HCT116 (cell line): ENCODE results near the gene OR10A6. TPM values are rescaled to one million over a fixed set of nuclear protein-coding genes. Genes with fewer than 3 reads are reported as not detected.

Experiments used
- ATAC-seq: fragments of 200-7000 bp; cut with Tn5 transposase; 2 replicates; pipeline ENCODE4 v1.9.1; 2020; ENCODE audit warnings: mild to moderate bottlenecking, moderate library complexity
- BruUV-seq: library from RNA; stranded (reverse); fragments of 400-500 nt; replicated peaks from 2 replicates; lab custom pipeline; 2021; lab: Mats Ljungman, UMichigan
- CTCF ChIA-PET: fragments of 300-600 bp; sonication (Branson Sonifier 250); formaldehyde crosslinking; loops from one replicate; lab custom pipeline; 2021; ENCODE audit warnings: antibody characterized with exemption; lab: Charles Lee
- POLR2A ChIA-PET: fragments of 300-600, 350-600 bp; sonication (Branson Sonifier 250); formaldehyde crosslinking; loops from one replicate; lab custom pipeline; 2021; ENCODE audit warnings: antibody characterized with exemption; lab: Charles Lee
- RAD21 ChIA-PET, 2 experiments: fragments of 300-600 bp; sonication (Branson Sonifier 250); formaldehyde crosslinking; loops; one replicate each; lab custom pipeline; 2023; ENCODE audit warnings: low total read pairs in 2 of 2; ENCODE audit not compliant: uncharacterized antibody in 2 of 2, unreplicated experiment in 2 of 2, low non-redundant PET in 1 of 2; lab: Charles Lee
- DNase-seq: peaks from one replicate; pipeline ENCODE4 v3.0.0-alpha.2; 2010; ENCODE audit warnings: low read depth, low spot score
- H2AFZ ChIP-seq: fragments of 200-600 bp; shearing (Covaris generic), sonication (generic); 2 replicates; pipeline ENCODE4 v1.6.1; 2017; ENCODE audit warnings: low read depth, mixed run types, mixed read lengths, antibody characterized with exemption, low read length; ENCODE audit not compliant: poor library complexity, severe bottlenecking
- H3K27ac ChIP-seq: 2 replicates; pipeline ENCODE4 v1.5.1; 2012; ENCODE audit warnings: low read depth, low read length
- H3K27me3 ChIP-seq: fragments of 200-600 bp; sonication (generic); 2 replicates; pipeline ENCODE4 v1.6.1; 2016; ENCODE audit warnings: mixed run types, low read length, mixed read lengths; ENCODE audit not compliant: insufficient read depth
- H3K36me3 ChIP-seq, 2 experiments: fragments of 200-500 bp in 1 of 2; fragments of 200-600 bp in 1 of 2; sonication (Bioruptor generic) in 1 of 2; sonication (generic) in 1 of 2; 2 replicates each; pipeline versions ENCODE4 v1.5.1 to v1.6.1; 2014 to 2016; ENCODE audit warnings: low read length in 2 of 2, inconsistent platforms in 1 of 2, mixed read lengths in 1 of 2, mixed run types in 1 of 2; ENCODE audit not compliant: insufficient read depth in 2 of 2, control insufficient read depth in 1 of 2
- H3K4me1 ChIP-seq, 2 experiments: fragments of 200-600 bp in 1 of 2; sonication (generic) in 1 of 2; 2 replicates each; pipeline versions ENCODE4 v1.5.1 to v1.6.1; 2012 to 2017; ENCODE audit warnings: low read length in 2 of 2, inconsistent platforms in 1 of 2, mild to moderate bottlenecking in 1 of 2, mixed read lengths in 1 of 2, mixed run types in 1 of 2, moderate library complexity in 1 of 2; ENCODE audit not compliant: insufficient read depth in 2 of 2, control insufficient read depth in 1 of 2
- H3K4me2 ChIP-seq: fragments of 200-600 bp; sonication (generic); 2 replicates; pipeline ENCODE4 v1.6.1; 2017; ENCODE audit warnings: mixed run types, low read length, mixed read lengths
- H3K4me3 ChIP-seq, 2 experiments: fragments of 200-600 bp in 1 of 2; sonication (generic) in 1 of 2; replicated peaks in 1 of 2; 2 replicates each; pipeline ENCODE4 v1.5.1; 2011 to 2016; ENCODE audit warnings: low read length in 2 of 2, control low read depth in 1 of 2, low read depth in 1 of 2, mild to moderate bottlenecking in 1 of 2, mixed read lengths in 1 of 2, mixed run types in 1 of 2
- H3K79me2 ChIP-seq: fragments of 200-600 bp; sonication (generic); 2 replicates; pipeline ENCODE4 v1.6.1; 2017; ENCODE audit warnings: mild to moderate bottlenecking, mixed run types, low read length, moderate library complexity, mixed read lengths; ENCODE audit not compliant: insufficient read depth
- H3K9ac ChIP-seq: fragments of 200-600 bp; sonication (generic); 2 replicates; pipeline ENCODE4 v1.6.1; 2016; ENCODE audit warnings: low read length, mixed read lengths
- H3K9me2 ChIP-seq: fragments of 200-600 bp; sonication (generic), shearing (Covaris generic); 2 replicates; pipeline ENCODE4 v1.6.1; 2017; ENCODE audit warnings: mixed run types, mild to moderate bottlenecking, moderate library complexity; ENCODE audit not compliant: insufficient read depth
- H3K9me3 ChIP-seq, 2 experiments: fragments of 200-500 bp in 1 of 2; fragments of 200-600 bp in 1 of 2; sonication (Bioruptor generic) in 1 of 2; sonication (generic) in 1 of 2; 2 replicates each; pipeline ENCODE4 v1.6.1; 2014 to 2017; ENCODE audit warnings: low read length in 2 of 2, mixed read lengths in 2 of 2, inconsistent platforms in 1 of 2, low read depth in 1 of 2, mild to moderate bottlenecking in 1 of 2, mixed run types in 1 of 2, moderate library complexity in 1 of 2; ENCODE audit not compliant: control insufficient read depth in 1 of 2, insufficient read depth in 1 of 2
- H4K20me1 ChIP-seq: fragments of 200-600 bp; sonication (generic), shearing (Covaris generic); 2 replicates; pipeline ENCODE4 v1.6.1; 2017; ENCODE audit warnings: mixed run types, mild to moderate bottlenecking, moderate library complexity; ENCODE audit not compliant: insufficient read depth
- EGR1 ChIP-seq: IDR thresholded peaks from 2 replicates; pipeline ENCODE4 v1.6.1; 2012; ENCODE audit warnings: low read depth
- ELF1 ChIP-seq: IDR thresholded peaks from 2 replicates; pipeline ENCODE4 v1.6.1; 2012; ENCODE audit warnings: low read depth, borderline replicate concordance
- EZH2 ChIP-seq: fragments of 200-600 bp; sonication (generic); IDR thresholded peaks from 2 replicates; pipeline ENCODE4 v1.6.1; 2017; ENCODE audit warnings: antibody characterized with exemption, mixed run types
- EZH2phosphoT487 ChIP-seq: fragments of 200-600 bp; IDR thresholded peaks from 2 replicates; pipeline ENCODE4 v1.6.1; 2018; ENCODE audit warnings: antibody characterized with exemption, borderline replicate concordance
- JUND ChIP-seq: IDR thresholded peaks from 2 replicates; pipeline ENCODE4 v1.6.1; 2012
- POLR2A ChIP-seq: IDR thresholded peaks from 2 replicates; pipeline ENCODE4 v1.7.0; 2011; ENCODE audit warnings: borderline replicate concordance; ENCODE audit not compliant: insufficient read depth, insufficient read length; ENCODE audit errors: extremely low read depth
- POLR2AphosphoS5 ChIP-seq: IDR thresholded peaks from 2 replicates; pipeline ENCODE4 v1.6.1; 2011; ENCODE audit warnings: mild to moderate bottlenecking, low read depth, low read length, moderate library complexity
- RAD21 ChIP-seq: IDR thresholded peaks from 2 replicates; pipeline ENCODE4 v1.6.1; 2012; ENCODE audit warnings: low read depth, mild to moderate bottlenecking
- SIN3A ChIP-seq: IDR thresholded peaks from 2 replicates; pipeline ENCODE4 v1.6.1; 2012; ENCODE audit warnings: low read depth
- YY1 ChIP-seq: IDR thresholded peaks from 2 replicates; pipeline ENCODE4 v1.6.1; 2011; ENCODE audit warnings: low read length, low read depth, moderate library complexity, mild to moderate bottlenecking; ENCODE audit not compliant: insufficient replicate concordance; ENCODE audit errors: extremely low read depth
- ZFX ChIP-seq: fragments of 450-650 bp; IDR thresholded peaks from 2 replicates; pipeline ENCODE4 v1.6.1; 2017
- ZNF274 ChIP-seq: fragments of 200-500 bp; sonication (Bioruptor generic); IDR thresholded peaks from 2 replicates; pipeline ENCODE4 v1.6.1; 2014; ENCODE audit warnings: mild to moderate bottlenecking, low read depth, low read length, inconsistent platforms
- intact Hi-C: fragments of 100-400 bp; cut with micrococcal nuclease; formaldehyde crosslinking; loops from 2 replicates; pipeline ENCODE4 v1.10.0; 2022
- total RNA-seq: library from RNA; stranded (reverse); gene quantifications from one replicate; pipeline ENCODE4 v1.2.1, GENCODE V29; 2021; ENCODE audit not compliant: unreplicated experiment
- TF ChIP-seq, protein P1 (sequence below): IDR thresholded peaks from 2 replicates; pipeline ENCODE4 v1.6.1; 2011; ENCODE audit warnings: mild to moderate bottlenecking, low read length, moderate library complexity; ENCODE audit not compliant: insufficient replicate concordance; ENCODE audit errors: extremely low read depth
- TF ChIP-seq, protein P2 (sequence below): IDR thresholded peaks from 2 replicates; pipeline ENCODE4 v1.6.1; 2012; ENCODE audit warnings: low read depth
- TF ChIP-seq, protein P3 (sequence below): IDR thresholded peaks from 2 replicates; pipeline ENCODE4 v1.6.1; 2012

OR10A6 gene
- total RNA-seq, 1 experiment from 2014 or later: not detected

DNA sequence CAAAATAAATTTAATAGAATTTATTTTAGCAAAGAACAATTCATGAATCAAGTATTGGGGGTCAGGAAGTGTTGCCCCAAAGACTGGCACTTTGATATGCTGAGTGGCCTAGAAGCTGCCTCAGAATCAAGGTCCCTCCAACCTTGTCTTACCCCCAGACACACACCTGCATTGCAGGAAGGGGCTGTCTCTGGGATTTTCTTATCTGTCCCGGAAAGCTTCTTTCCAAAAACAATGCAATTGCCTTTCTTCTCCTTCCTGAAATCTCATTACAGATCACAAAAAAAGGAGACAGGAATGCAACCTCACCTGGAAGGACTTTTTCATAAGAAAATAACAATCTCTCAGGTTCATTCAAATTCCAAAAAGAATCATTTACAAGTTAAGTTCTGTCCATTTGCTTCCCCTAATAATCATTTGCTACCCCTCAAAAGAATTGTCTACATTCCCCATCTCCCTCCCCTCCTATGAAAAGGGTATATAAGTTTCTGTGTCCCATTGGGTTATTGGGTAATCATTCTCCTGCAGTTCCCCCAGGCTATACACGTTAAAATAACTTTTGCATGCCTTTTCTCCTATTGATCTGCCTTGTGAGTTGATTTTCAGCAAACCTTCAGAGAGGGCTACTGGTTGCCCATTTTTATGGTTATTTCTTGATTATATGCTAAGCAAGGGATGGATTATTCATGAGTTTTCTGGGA, 21.3 kb downstream of the OR10A6 start:
- H3K4me2 ChIP-seq: no peak overlapping the region
- H3K27me3 ChIP-seq: peaks cover 34% of the 10 kb centered on the region
- H2AFZ ChIP-seq: no peak overlapping the region
- no TSS peak for BruUV-seq
- POLR2A ChIA-PET: no interaction called here
- no peaks in the 10 kb centered on the region for H3K36me3 ChIP-seq
- no peaks in the 10 kb centered on the region for H3K9me2 ChIP-seq
- no peaks in the 10 kb centered on the region for H3K79me2 ChIP-seq
- H3K9me3 ChIP-seq: no peaks in the 10 kb centered on the region
- H3K9ac ChIP-seq: no peak overlapping the region
- RAD21 ChIA-PET: no interaction called here
- H4K20me1 ChIP-seq: no peaks in the 10 kb centered on the region
- intact Hi-C loops: loop anchor here (5.0 kb wide), 1 partner anchor 78 kb away; the partner anchor contains the start of gene EIF3F
- ATAC-seq: no peak
- no peaks in the 10 kb centered on the region for H3K4me1 ChIP-seq
- CTCF ChIA-PET: no interaction called here
- no peak overlapping the region for H3K27ac ChIP-seq
- DNase-seq: no peak
- TF ChIP-seq, protein P1, sequence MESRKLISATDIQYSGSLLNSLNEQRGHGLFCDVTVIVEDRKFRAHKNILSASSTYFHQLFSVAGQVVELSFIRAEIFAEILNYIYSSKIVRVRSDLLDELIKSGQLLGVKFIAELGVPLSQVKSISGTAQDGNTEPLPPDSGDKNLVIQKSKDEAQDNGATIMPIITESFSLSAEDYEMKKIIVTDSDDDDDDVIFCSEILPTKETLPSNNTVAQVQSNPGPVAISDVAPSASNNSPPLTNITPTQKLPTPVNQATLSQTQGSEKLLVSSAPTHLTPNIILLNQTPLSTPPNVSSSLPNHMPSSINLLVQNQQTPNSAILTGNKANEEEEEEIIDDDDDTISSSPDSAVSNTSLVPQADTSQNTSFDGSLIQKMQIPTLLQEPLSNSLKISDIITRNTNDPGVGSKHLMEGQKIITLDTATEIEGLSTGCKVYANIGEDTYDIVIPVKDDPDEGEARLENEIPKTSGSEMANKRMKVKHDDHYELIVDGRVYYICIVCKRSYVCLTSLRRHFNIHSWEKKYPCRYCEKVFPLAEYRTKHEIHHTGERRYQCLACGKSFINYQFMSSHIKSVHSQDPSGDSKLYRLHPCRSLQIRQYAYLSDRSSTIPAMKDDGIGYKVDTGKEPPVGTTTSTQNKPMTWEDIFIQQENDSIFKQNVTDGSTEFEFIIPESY: no peak
- TF ChIP-seq JUND (no peak), POLR2A (no peak), ZFX (no peak)
- TF ChIP-seq, all 23 proteins: peak for 0
- H3K4me3 ChIP-seq: no peak overlapping the region

DNA sequence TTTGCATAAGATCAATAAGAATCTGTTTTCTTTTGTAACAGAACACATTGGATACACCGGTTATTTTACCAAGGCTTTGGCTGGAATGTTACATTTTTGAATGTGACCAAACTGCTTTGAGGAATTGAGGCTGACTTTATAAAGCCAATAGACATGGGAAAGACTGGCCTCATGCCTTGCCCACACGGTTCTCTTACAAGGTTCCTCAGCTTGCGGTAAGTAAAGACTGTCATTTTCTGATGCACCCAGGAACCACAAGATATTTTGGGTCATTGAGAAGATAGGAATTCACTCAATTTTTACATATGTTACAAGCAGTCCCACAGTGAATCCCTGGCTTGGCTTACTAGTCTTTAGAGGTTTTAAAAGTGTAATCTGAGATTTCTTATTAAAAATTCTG, 23.9 kb downstream of the OR10A6 start:
- no peak overlapping the region for H3K4me3 ChIP-seq
- peaks cover 52% of the 10 kb centered on the region for H3K27me3 ChIP-seq
- ATAC-seq: no peak
- H3K79me2 ChIP-seq: no peaks in the 10 kb centered on the region
- no peaks in the 10 kb centered on the region for H3K9me3 ChIP-seq
- H3K4me1 ChIP-seq: no peaks in the 10 kb centered on the region
- intact Hi-C loops: loop anchor here (5.0 kb wide), 1 partner anchor 80 kb away; the partner anchor contains the start of gene EIF3F
- H3K27ac ChIP-seq: no peak overlapping the region
- ChIA-PET POLR2A (no interaction called here), RAD21 (no interaction called here), CTCF (no interaction called here)
- H3K9me2 ChIP-seq: no peaks in the 10 kb centered on the region
- H3K36me3 ChIP-seq: no peaks in the 10 kb centered on the region
- H3K9ac ChIP-seq: no peak overlapping the region
- no peak overlapping the region for H3K4me2 ChIP-seq
- no peak for DNase-seq
- no peaks in the 10 kb centered on the region for H4K20me1 ChIP-seq
- no TSS peak for BruUV-seq
- no peak overlapping the region for H2AFZ ChIP-seq
- TF ChIP-seq, protein P2, sequence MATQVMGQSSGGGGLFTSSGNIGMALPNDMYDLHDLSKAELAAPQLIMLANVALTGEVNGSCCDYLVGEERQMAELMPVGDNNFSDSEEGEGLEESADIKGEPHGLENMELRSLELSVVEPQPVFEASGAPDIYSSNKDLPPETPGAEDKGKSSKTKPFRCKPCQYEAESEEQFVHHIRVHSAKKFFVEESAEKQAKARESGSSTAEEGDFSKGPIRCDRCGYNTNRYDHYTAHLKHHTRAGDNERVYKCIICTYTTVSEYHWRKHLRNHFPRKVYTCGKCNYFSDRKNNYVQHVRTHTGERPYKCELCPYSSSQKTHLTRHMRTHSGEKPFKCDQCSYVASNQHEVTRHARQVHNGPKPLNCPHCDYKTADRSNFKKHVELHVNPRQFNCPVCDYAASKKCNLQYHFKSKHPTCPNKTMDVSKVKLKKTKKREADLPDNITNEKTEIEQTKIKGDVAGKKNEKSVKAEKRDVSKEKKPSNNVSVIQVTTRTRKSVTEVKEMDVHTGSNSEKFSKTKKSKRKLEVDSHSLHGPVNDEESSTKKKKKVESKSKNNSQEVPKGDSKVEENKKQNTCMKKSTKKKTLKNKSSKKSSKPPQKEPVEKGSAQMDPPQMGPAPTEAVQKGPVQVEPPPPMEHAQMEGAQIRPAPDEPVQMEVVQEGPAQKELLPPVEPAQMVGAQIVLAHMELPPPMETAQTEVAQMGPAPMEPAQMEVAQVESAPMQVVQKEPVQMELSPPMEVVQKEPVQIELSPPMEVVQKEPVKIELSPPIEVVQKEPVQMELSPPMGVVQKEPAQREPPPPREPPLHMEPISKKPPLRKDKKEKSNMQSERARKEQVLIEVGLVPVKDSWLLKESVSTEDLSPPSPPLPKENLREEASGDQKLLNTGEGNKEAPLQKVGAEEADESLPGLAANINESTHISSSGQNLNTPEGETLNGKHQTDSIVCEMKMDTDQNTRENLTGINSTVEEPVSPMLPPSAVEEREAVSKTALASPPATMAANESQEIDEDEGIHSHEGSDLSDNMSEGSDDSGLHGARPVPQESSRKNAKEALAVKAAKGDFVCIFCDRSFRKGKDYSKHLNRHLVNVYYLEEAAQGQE: no peak
- TF ChIP-seq ELF1: no peak
- TF ChIP-seq EGR1: no peak
- no peak for TF ChIP-seq EZH2phosphoT487
- TF ChIP-seq POLR2AphosphoS5: no peak
- TF ChIP-seq JUND: no peak
- no peak for TF ChIP-seq SIN3A
- no peak for TF ChIP-seq EZH2
- TF ChIP-seq, protein P3, sequence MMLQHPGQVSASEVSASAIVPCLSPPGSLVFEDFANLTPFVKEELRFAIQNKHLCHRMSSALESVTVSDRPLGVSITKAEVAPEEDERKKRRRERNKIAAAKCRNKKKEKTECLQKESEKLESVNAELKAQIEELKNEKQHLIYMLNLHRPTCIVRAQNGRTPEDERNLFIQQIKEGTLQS: no peak
- no peak for TF ChIP-seq ZFX
- no peak for TF ChIP-seq ZNF274
- TF ChIP-seq YY1: no peak
- no peak for TF ChIP-seq RAD21
